ENCODE data around the gene GPC6.

The GPC6 gene

GRCh38 chr13:93244141-93244917, 17.7 kb downstream of the GPC6 start:
- H3K27me3 Mint-ChIP-seq (ENCODE audit: low read depth), result no peaks in the 10 kb centered on the region
- H3K27ac Mint-ChIP-seq, result peak overlapping the region; percentile 82 to 87 (median 85)
- no peak for TF ChIP-seq CTCF (IDR thresholded peaks at IDR 0.05; ENCODE audit: unreplicated experiment in 3 of 3)
- peaks cover 22% of the 10 kb centered on the region for H3K9me3 Mint-ChIP-seq
- peaks cover 30% of the 10 kb centered on the region for H3K36me3 Mint-ChIP-seq (ENCODE audit: low read depth)
- peak overlapping the region; percentile 58 to 77 (median 65) for H3K4me3 Mint-ChIP-seq
- H3K4me1 Mint-ChIP-seq, result peaks cover 36% of the 10 kb centered on the region

GRCh38 chr13:93244918-93245280, 18.3 kb downstream of the GPC6 start:
- peak overlapping the region; percentile 58 to 77 (median 65) for H3K4me3 Mint-ChIP-seq
- peaks cover 37% of the 10 kb centered on the region for H3K4me1 Mint-ChIP-seq
- TF ChIP-seq CTCF (IDR thresholded peaks at IDR 0.05; ENCODE audit: unreplicated experiment in 3 of 3), result no peak
- no peaks in the 10 kb centered on the region for H3K27me3 Mint-ChIP-seq (ENCODE audit: low read depth)
- peaks cover 17% of the 10 kb centered on the region for H3K9me3 Mint-ChIP-seq
- H3K36me3 Mint-ChIP-seq (ENCODE audit: low read depth), result peaks cover 25% of the 10 kb centered on the region
- H3K27ac Mint-ChIP-seq, result peak overlapping the region; percentile 82 to 87 (median 85)

- Mint-ChIP-seq H3K27ac (no peak overlapping the region), H3K9me3 (peaks cover 9% of the 10 kb centered on the region), H3K4me3 (no peak overlapping the region), H3K27me3 (ENCODE audit: low read depth) (no peaks in the 10 kb centered on the region), H3K4me1 (peaks cover 37% of the 10 kb centered on the region), H3K36me3 (ENCODE audit: low read depth) (peaks cover 19% of the 10 kb centered on the region)
- no peak for TF ChIP-seq CTCF (IDR thresholded peaks at IDR 0.05; ENCODE audit: unreplicated experiment in 3 of 3)
Measured at GRCh38 chr13:93246069-93246468, 19.5 kb downstream of the GPC6 start.

GRCh38 chr13:93248627-93249047, 22.0 kb downstream of the GPC6 start:
- peaks cover 8% of the 10 kb centered on the region for H3K36me3 Mint-ChIP-seq (ENCODE audit: low read depth)
- no peaks in the 10 kb centered on the region for H3K27me3 Mint-ChIP-seq (ENCODE audit: low read depth)
- peaks cover 34% of the 10 kb centered on the region for H3K4me1 Mint-ChIP-seq
- peak; percentile 54 to 63 (median 59) for TF ChIP-seq CTCF (IDR thresholded peaks at IDR 0.05; ENCODE audit: unreplicated experiment in 3 of 3)
- no peak overlapping the region for H3K4me3 Mint-ChIP-seq
- peak overlapping the region; percentile 30 to 80 (median 52) for H3K27ac Mint-ChIP-seq
- no peaks in the 10 kb centered on the region for H3K9me3 Mint-ChIP-seq

GRCh38 chr13:93249364-93250306, 23.0 kb downstream of the GPC6 start:
- H3K27ac Mint-ChIP-seq, result peak overlapping the region; percentile 30 to 80 (median 52)
- H3K9me3 Mint-ChIP-seq, result no peaks in the 10 kb centered on the region
- peaks cover 8% of the 10 kb centered on the region for H3K36me3 Mint-ChIP-seq (ENCODE audit: low read depth)
- peaks cover 24% of the 10 kb centered on the region for H3K4me1 Mint-ChIP-seq
- no peak overlapping the region for H3K4me3 Mint-ChIP-seq
- no peak for TF ChIP-seq CTCF (IDR thresholded peaks at IDR 0.05; ENCODE audit: unreplicated experiment in 3 of 3)
- no peaks in the 10 kb centered on the region for H3K27me3 Mint-ChIP-seq (ENCODE audit: low read depth)
